ENCODE results near the gene TMEM129.

The TMEM129 gene

GRCh38 chr4:1669270-1669669 is 51.9 kb downstream of the TMEM129 start:
- DNase-seq (ENCODE audit: low read depth in 2 of 2) = no peak

- no peak for DNase-seq (ENCODE audit: low read depth in 2 of 2)
Observed at GRCh38 chr4:1668488-1668840, 52.7 kb downstream of the TMEM129 start.

GRCh38 chr4:1667273-1667672 is 53.9 kb downstream of the TMEM129 start:
- DNase-seq (ENCODE audit: low read depth in 2 of 2) = no peak

- no peak for DNase-seq (ENCODE audit: low read depth in 2 of 2)
Observed at GRCh38 chr4:1666391-1666790, 54.7 kb downstream of the TMEM129 start.
